ENCODE data around the gene CCDC57. TPM values are rescaled to one million over a fixed set of nuclear protein-coding genes. Genes with fewer than 3 reads are reported as not detected.

The CCDC57 gene
- total RNA-seq, 1 donor from 2014 or later: 18.6 TPM

- DNase-seq: no peak
Observed at GRCh38 chr17:82061047-82061925, 151.4 kb downstream of the CCDC57 start.

- DNase-seq: no peak
Observed at GRCh38 chr17:82060614-82061013, 152.0 kb downstream of the CCDC57 start.

DNA sequence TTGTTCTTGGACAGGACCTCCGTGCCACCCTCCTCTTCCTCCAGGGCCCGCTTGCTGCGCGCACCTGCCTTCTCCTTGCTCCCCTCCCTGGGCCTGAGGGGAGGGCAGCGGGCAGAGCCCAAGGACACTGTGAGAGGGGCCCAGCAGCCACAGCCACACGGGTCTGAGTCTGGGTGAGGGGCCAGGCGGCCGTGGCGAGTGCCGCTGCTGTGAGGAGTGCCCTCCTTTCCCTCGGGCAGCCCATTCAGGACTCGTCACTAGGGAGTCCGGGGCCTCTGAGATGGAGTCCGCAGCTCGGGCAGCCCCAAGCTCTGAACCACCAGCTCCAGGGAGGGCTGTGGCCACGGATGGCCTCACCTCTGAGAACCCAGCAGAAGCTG lies 152.7 kb downstream of the CCDC57 start:
- DNase-seq: no peak

DNA sequence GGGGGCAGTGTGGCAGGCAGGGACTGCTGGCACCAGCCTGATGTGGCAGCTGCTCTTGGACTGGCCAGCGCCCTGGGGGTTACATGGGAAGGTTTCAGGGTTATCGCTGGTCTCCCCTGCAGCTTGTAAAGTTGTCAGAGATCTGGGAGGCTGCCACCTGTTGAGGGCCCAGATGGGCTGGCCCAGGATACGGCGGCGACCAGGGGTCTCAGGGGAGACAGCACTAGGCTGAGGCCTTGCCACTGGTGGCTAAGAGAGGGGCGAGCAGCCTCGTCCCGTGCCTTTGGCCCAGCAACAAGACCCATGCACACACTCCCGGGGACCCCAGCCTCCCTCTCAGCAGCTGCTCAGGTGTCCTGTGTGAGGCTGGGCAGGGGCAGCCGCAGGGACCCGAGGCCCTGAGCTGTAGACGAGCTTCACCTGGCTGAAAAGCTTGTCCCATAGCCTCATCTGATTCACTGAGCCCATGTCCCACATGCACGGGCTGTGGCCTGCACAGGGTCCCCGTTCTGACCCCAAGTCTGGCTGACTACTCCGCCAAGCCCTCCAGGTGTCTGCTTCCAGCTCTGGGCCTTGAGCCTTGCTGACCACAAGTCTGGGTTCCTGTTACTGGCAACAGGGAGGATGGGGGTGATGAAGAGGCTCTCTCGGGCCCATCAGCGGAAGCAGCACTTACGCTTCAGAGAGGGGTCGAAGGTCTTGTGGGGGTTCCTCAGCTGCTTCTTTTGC lies 153.2 kb downstream of the CCDC57 start:
- DNase-seq: no peak

DNA sequence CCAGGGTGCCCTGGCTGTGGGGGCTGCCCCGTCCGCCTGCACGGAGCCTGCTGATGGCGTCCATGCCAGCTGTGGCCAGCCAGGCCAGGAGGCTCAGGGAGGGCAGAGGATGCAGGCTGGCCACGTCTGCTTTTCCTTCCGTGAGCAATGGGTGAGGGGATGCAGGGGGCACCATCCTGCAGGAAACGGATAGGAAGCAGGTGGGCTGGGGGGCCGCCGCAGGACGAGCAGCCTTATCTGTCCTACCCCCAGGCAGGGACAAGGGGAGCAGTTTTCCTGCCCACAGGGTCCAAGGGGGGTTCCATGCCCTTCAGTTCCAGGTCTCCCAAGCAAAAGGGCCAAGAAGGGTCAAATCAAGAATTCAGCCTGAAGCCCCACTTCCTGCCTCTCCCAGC lies 153.8 kb downstream of the CCDC57 start:
- DNase-seq: no peak

- no peak for DNase-seq
Observed at GRCh38 chr17:82058230-82058854, 154.3 kb downstream of the CCDC57 start.

DNA sequence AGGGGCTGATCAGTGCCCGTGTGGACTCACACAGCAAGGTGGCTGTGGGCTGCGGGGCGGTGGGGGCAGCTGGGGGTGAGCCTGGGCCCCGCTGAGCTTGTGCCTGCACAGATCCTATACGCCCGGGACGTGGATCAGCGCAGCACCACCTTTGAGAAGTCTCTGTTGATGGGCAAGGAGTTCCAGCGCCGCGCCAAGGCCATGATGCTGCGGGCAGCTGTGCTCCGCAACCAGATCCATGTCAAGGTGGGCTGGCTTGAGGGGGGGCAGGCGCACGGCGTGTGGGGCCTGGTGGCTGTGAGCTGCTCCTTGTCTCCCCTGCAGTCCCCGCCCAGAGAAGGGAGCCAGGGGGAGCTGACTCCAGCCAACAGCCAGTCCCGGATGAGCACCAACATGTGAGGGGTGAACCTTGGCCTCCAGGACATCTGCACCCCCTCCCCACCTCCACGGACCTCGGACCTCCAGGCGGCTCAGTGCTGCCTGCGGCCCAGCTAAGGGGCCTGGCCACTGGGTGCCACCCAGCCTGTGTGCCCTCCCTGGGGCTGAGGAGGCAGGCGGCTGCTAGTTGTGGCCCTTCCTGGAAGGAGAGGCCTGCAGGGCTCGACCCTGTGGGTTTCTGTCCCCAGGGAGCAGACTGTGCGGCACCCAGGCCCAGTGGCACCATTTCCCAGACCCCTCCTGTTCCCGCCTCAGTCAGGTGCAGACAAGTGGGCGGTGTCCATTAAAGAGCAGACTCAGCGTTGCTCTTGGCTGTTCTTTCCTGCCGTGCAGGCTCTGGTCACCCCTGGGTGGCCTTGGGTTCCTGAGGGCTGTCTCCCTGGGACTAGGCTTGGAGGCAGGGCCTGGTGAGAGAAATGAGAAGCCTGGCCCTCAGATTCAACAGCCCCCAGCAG lies 155.7 kb downstream of the CCDC57 start:
- no peak for DNase-seq

GRCh38 chr17:82055965-82056728 lies 156.5 kb downstream of the CCDC57 start:
- no peak for DNase-seq

- no peak for DNase-seq
Observed at GRCh38 chr17:82055023-82055964, 157.3 kb downstream of the CCDC57 start.

- no peak for DNase-seq
Observed at GRCh38 chr17:82054351-82055022, 158.2 kb downstream of the CCDC57 start.

GRCh38 chr17:82053556-82054263 lies 158.9 kb downstream of the CCDC57 start:
- no peak for DNase-seq

DNA sequence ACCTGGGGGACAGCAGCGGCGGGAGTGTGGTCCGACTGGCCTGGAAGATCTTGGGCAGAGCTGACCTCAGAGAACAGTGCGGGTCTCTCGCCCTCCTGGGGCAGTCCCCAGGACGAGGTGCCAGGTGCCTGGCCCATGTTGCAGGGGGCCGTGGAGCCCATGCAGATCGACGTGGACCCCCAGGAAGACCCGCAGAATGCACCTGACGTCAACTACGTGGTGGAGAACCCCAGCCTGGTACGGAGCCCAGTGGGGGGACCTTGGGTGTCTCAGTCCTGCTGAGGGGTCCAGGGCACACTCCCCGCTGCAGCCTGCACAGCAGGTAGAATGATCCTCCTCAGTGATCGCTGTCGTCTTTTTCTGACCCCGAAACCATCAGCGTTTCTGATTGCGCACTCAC lies 159.5 kb downstream of the CCDC57 start:
- DNase-seq: no peak

DNA sequence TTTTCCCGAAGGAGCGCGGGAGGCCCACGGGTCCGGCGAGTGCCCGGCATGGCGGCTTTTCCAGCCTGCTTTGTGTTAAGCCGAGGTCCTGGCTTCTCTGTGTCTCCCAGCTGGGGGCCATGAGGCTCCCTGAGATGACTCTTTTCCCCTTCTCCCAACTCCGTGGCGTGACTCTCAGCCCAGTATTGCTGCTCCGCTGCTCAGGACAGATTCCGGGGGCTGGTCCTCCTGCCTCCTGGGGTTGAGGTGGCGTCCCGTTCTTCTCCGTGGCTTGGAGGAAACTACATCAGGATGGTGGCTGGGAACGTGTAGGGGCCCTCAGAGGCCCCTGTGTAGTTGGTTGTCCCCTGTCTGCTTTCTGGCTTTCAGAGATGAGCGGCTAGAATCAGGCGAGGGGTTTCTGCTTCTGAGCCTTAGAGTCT lies 160.0 kb downstream of the CCDC57 start:
- no peak for DNase-seq

DNA sequence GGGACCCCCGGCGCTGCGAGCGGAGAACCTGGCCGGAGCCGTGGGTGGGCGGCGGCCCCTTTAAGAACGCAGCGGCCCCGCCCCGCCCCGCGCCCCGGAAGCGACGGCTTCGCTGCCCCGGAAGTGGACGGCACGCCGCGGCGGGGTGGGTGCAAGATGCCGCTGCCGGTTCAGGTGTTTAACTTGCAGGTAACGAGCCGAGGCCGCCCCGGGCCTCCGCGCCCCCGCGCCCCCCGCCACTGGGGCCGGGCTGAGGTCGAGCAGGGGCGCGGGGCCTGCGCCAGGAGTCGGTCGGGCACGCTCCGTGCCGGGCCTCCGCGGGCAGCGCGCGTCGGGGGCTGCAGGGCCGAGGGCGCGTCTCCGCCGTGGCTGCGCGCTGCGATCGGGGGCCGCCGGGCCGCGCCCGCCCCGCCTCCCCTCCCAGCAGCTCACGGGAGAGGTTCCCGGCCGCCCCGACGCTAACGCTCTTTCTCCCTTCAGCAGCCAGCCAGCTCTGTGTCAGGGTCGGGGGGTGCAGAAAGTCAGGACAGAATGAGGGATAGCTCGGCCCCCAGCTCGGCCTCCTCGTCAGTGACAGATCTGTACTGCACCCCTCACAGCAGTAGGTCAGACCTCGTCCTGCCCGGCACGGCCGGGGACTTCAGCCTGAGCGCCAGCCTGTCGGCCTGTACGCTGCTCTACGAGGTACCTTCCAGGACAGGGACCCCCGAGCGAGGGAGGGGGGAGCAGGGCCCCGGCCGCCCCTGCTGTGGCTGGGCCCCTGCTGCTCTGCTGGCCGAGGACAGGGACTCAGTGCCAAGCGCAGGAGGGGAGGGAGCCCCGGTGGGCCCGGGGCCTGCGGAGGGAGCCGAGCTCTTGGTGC lies 160.6 kb downstream of the CCDC57 start, which contains the start of the genes GPS1 and RFNG:
GPS1 (plus strand) TSS at position 123 of the 862 bp plus-strand sequence; CDS start at position 157, 34 bp downstream.
RFNG (minus strand) TSS at position 36 of the 862 bp plus-strand sequence. CDS start 45 bp downstream, outside the sequence.
- peak; percentile 70 for DNase-seq
